HEK293T (cell line): Measurements from ENCODE around the gene LRRC3C.
"Not testable (repeated sequence)": the region's sequence is repeated elsewhere in the genome, so short reads cannot be mapped to it uniquely, and the experiment has no call there.

ENCODE experiments used
- CTCF ChIA-PET: fragments of 350-600 bp; formaldehyde crosslinking; extraction: SDS; loops from one replicate; lab custom pipeline; 2021; ENCODE audit warnings: antibody characterized with exemption, inconsistent platforms; lab: Yijun Ruan, JAX
- POLR2A ChIA-PET: fragments of 350-600 bp; formaldehyde crosslinking; extraction: SDS; loops from one replicate; lab custom pipeline; 2020; ENCODE audit warnings: antibody characterized with exemption, inconsistent platforms; lab: Yijun Ruan, JAX
- DNase-seq: peaks from one replicate; pipeline ENCODE4 v3.0.0; 2012; ENCODE audit warnings: mixed read lengths; ENCODE audit errors: extremely low spot score
- ARNT ChIP-seq: fragments of 450-650 bp; IDR thresholded peaks from 2 replicates; pipeline ENCODE4 v1.6.1; 2017; ENCODE audit warnings: mild to moderate bottlenecking
- BHLHE40 ChIP-seq: fragments of 450-650 bp; IDR thresholded peaks from 2 replicates; pipeline ENCODE4 v1.6.1; 2016; ENCODE audit warnings: mild to moderate bottlenecking, moderate library complexity, borderline replicate concordance
- CTBP1 ChIP-seq: fragments of 450-650 bp; IDR thresholded peaks from 2 replicates; pipeline ENCODE4 v1.6.1; 2016; ENCODE audit warnings: borderline replicate concordance
- ELF4 ChIP-seq: fragments of 450-650 bp; IDR thresholded peaks from 2 replicates; pipeline ENCODE4 v1.6.1; 2017; ENCODE audit warnings: antibody characterized with exemption
- FOXA1 ChIP-seq: fragments of 450-650 bp; IDR thresholded peaks from 2 replicates; pipeline ENCODE4 v1.6.1; 2016; ENCODE audit warnings: mild to moderate bottlenecking
- FOXK2 ChIP-seq: fragments of 450-650 bp; IDR thresholded peaks from 2 replicates; pipeline ENCODE4 v1.6.1; 2016; ENCODE audit warnings: mild to moderate bottlenecking
- FOXM1 ChIP-seq: fragments of 450-650 bp; IDR thresholded peaks from 2 replicates; pipeline ENCODE4 v1.6.1; 2017; ENCODE audit warnings: mild to moderate bottlenecking, borderline replicate concordance
- HDGF ChIP-seq: fragments of 450-650 bp; IDR thresholded peaks from 2 replicates; pipeline ENCODE4 v1.6.1; 2017; ENCODE audit warnings: antibody characterized with exemption, borderline replicate concordance
- L3MBTL2 ChIP-seq: fragments of 450-650 bp; conservative IDR thresholded peaks from 2 replicates; pipeline ENCODE4 v1.6.1; 2016; ENCODE audit warnings: mild to moderate bottlenecking
- LEF1 ChIP-seq: fragments of 450-650 bp; IDR thresholded peaks from 2 replicates; pipeline ENCODE4 v1.6.1; 2017; ENCODE audit warnings: mild to moderate bottlenecking, borderline replicate concordance
- NFRKB ChIP-seq: fragments of 450-650 bp; IDR thresholded peaks from 2 replicates; pipeline ENCODE4 v1.6.1; 2016; ENCODE audit warnings: mild to moderate bottlenecking, moderate library complexity
- SP1 ChIP-seq: fragments of 450-650 bp; IDR thresholded peaks from 2 replicates; pipeline ENCODE4 v1.6.1; 2017
- SUZ12 ChIP-seq: fragments of 450-650 bp; IDR thresholded peaks from 2 replicates; pipeline ENCODE4 v1.6.1; 2016; ENCODE audit warnings: mild to moderate bottlenecking
- TARDBP ChIP-seq: fragments of 450-650 bp; IDR thresholded peaks from 2 replicates; pipeline ENCODE4 v1.6.1; 2016
- ZNF384 ChIP-seq: fragments of 450-650 bp; IDR thresholded peaks from 2 replicates; pipeline ENCODE4 v1.6.1; 2016
- TF ChIP-seq, protein P1 (sequence below): fragments of 450-650 bp; IDR thresholded peaks from 2 replicates; pipeline ENCODE4 v1.6.1; 2016

Gene LRRC3C

DNA sequence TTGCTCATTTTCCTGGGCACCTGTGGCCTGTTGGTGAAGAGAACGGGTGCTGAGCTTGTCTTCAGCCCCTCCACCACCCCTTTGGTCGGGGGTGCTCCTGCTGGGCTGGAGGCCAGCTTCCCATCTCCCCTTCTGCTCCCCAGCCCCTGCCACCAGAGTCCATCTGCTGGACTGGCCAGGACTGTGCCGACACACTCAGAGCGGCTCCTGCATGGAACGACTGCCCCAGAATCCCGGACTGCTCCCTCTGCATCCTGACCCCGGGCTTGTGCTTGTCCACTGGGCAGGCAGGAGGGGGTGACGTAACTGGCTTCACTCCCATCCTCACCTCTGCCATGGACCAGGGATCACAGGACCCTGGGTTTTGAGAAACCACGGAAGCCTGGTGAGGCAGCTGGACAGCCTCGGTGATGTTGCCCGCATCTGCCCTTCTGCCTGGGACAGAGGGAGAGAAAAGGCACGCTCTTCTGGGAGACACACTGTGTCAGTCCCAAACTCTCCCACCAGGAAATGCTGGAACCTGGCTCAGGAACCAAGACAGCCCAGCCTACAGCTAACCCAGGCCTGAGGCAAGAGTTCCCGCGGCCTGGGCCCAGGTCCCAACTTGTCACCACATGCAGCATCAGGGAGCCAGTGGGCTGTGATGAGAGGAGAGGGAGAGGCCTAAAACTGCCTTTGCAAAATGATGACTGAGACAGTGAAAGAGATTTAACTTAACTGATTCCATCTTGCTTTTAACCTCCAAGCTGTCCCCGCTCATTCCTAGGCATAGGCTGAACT, 19.2 kb downstream of the LRRC3C start:
- ChIA-PET CTCF (interaction anchor here (0.7 kb wide), 1 partner anchor 20 kb away, joined by 4 read pairs; no protein-coding TSS in a partner anchor), POLR2A (interaction anchor here (0.9 to 1.3 kb wide), 2 partner anchors 19 to 33 kb away, joined by 3 to 5 read pairs; partner anchors contain the start of genes LRRC3C, ORMDL3 and PSMD3)
- no peak for DNase-seq
- TF ChIP-seq ZNF384 (no peak), L3MBTL2 (no peak), FOXM1 (no peak), BHLHE40 (no peak), SP1 (no peak)
- TF ChIP-seq, protein P1, sequence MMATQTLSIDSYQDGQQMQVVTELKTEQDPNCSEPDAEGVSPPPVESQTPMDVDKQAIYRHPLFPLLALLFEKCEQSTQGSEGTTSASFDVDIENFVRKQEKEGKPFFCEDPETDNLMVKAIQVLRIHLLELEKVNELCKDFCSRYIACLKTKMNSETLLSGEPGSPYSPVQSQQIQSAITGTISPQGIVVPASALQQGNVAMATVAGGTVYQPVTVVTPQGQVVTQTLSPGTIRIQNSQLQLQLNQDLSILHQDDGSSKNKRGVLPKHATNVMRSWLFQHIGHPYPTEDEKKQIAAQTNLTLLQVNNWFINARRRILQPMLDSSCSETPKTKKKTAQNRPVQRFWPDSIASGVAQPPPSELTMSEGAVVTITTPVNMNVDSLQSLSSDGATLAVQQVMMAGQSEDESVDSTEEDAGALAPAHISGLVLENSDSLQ, result no peak

DNA sequence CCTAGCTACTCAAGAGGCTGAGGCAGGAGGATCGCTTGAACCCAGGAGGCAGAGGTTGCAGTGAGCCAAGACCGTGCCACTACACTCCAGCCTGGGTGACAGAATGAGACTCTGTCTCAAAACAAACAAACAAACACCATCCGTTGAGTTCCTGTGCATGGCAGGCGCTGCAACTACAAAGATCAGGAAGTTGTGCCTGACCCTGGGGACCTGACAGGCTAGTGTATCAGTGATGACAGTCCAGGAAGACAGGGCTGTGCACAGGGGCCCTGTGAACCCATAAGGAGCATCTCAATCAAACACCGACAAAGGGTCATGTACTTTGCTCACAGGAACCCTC, 20.9 kb downstream of the LRRC3C start:
- DNase-seq, POLR2A ChIA-PET, CTCF ChIA-PET: not testable (repeated sequence)

DNA sequence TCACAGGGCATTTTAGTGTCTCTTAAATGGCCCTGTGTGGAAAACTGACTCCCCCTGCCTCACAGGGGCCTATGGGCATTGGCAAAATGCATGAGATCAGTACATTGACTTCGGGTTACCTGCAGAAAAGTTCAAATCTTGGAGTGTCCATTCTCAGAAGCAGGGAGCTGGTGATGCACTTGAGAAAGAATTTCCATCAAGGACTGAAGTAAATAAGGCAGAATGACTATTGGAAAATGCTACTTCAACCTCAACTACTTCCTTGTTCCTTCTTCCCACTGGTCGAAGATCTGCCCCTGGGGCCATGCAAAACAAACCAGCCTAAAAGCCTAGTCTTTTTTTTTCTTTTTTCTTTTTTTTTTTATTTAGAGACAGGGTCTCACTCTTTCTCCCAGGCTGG, 21.5 kb downstream of the LRRC3C start:
- CTCF ChIA-PET, result no interaction called here
- POLR2A ChIA-PET, result interaction anchor here (1.2 kb wide), 1 partner anchor 194 kb away, joined by 3 read pairs; no protein-coding TSS in a partner anchor
- TF ChIP-seq BHLHE40 (no peak), FOXM1 (no peak), ARNT (no peak), L3MBTL2 (no peak), FOXK2 (no peak), ELF4 (no peak), FOXA1 (no peak), ZNF384 (no peak), TARDBP (no peak), HDGF (no peak), LEF1 (no peak)
- TF ChIP-seq, protein P1, result no peak
- DNase-seq, result no peak

DNA sequence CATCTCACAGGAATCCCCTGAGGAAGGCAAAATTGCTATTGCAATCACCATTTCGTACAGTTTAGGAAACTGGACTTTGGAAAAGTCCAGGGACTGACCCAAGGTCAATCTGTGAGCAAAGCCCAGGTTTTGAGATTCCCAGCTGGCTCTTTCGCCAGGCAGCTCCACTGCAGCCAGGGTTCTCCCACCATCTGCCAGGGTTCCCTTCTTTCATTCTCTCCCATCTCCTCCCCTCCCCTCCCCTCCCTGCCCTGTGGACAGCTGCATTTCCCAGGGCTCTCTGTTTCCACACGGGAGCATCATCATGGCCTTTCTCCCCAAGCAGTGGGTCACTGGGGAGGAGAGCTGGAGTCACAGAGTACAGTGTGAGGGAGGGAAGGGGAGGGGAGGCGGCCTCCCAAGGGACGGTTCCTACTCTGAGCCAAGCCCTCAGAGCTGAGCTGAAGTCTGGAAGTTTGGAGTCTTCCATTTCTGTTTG, 23.4 kb downstream of the LRRC3C start:
- ChIA-PET POLR2A (no interaction called here), CTCF (interaction anchor here (0.6 kb wide), 1 partner anchor 229 kb away, joined by 3 read pairs; no protein-coding TSS in a partner anchor)
- DNase-seq, result no peak
- TF ChIP-seq CTBP1 (no peak), NFRKB (no peak), SUZ12 (no peak), HDGF (no peak)
- TF ChIP-seq, protein P1, result no peak

DNA sequence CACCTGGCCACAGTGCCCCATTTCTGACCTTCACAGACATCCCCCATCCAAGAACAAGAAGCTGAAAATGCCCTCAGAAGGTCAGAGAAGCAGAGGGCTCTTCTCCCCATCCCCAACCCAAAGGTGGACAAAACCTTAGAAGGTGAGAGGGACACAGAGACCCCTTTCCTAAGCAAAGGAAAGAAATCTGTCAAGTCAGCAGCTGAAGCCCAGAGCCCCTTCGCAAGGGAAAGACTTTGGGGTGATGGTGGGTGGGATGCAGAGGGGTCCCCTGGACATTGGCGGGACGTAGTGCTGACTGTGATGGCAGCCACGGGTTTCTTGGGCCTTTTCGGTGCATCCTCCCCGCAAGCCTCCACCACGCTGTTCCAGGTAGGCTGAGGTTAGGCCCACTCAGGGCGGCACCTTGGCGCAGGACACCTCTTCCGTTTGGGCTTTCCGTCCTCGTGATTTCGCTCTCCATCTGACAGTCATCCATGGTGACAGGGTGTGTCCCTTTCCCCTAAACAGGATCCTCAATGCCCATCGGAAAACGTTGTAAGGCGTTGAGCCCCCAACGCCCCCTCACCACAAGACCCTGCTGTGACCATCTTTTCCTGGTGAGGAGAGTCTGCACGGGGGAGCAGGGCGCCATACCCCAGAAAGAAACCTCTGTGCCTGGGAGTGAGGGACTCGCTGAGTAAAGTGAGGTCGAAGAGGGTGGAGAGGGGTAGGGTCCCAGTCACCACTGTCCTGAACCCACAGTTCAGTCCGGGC, 24.6 kb downstream of the LRRC3C start:
- POLR2A ChIA-PET, result no interaction called here
- CTCF ChIA-PET, result no interaction called here
- no peak for DNase-seq
- no peak for TF ChIP-seq HDGF
- no peak for TF ChIP-seq NFRKB
- TF ChIP-seq, protein P1, result no peak
- TF ChIP-seq ZNF384, result no peak
- no peak for TF ChIP-seq LEF1
- TF ChIP-seq FOXM1, result no peak
- TF ChIP-seq L3MBTL2, result no peak
- TF ChIP-seq SP1, result no peak
- no peak for TF ChIP-seq TARDBP
- no peak for TF ChIP-seq BHLHE40
- no peak for TF ChIP-seq SUZ12
- TF ChIP-seq ELF4, result no peak
- no peak for TF ChIP-seq CTBP1
